Ammon's horn (tissue), 1 donor: ENCODE results near the gene PGLYRP2.

Source experiments
- DNase-seq: peaks from one replicate; pipeline ENCODE4 v3.0.0-alpha.2; 2016; ENCODE audit warnings: low spot score

PGLYRP2 gene

DNA sequence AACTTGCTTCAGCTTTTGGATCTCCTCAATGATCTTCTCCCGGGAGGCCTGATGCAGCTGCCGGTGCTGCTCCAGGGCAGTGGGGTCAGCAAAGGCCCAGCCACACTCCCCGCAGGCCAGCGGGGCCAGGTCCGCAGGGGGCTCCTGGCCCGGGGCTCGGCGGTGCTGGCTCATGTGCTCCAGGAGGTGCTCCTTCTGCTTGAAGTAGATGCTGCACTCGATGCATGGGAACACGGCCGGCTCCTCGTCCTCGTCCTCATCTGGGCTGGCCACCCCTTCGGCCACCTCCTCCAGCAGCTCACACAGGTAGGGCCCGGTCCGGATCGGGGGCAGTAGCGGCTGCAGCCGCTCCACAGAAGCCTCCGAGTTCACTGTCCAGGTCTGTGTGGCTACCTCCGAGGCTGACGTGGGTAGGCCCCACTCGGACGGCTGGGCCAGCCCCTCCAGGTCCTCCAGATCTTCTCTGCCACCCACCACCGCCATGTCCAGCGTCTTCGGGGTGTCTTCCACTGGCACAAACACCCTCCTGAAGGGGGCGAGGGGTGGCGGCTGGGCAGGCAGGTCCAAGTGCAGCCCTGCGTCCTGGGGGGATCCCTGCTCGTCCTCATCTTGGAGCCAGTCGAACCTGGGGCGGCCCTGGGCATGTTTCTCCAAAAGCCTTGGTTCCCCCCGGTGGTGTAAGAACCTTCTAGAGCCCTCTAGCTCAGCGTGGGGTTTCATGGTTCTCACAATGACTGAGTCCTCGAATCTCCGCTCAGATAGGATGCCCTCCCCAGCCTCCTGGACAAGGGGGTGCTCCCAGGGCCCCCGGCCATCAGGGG is 39.3 kb downstream of the PGLYRP2 start:
- DNase-seq, result no peak

DNA sequence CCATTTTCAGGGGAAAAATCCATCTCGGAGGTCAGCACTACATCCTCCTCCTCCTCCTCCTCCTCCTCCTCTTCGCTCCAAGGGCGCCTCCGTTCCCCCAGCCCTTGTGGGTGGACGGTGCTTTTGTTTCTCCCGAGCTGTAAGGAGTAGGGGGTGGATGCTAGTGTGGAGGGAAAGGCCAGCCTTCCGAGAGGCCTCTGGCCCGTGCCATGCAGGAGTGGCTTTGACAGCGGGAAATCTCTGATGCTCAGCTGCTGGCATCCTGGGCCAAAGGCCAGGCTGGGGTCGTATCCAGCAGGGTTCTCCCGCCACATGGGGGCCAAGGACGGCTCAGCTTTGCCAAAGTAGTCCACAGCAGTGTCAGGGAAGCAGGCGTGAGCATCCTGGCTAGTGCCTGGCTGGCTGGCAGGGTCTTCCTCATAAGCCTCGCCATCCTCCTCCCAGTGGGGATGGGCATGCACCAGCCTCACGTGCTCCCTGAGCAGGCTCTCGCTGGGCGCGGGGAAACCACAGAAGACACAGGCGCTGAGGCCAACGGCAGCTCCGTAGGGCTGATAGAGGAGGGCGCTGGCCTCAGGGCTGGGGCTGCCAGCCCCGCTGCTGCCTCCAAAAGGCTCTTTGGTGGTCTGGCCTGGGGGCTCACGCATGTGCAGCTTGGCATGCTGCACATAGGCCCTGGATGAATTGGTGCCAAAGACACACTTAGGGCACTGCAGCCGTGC is 40.1 kb downstream of the PGLYRP2 start:
- DNase-seq, result no peak

DNA sequence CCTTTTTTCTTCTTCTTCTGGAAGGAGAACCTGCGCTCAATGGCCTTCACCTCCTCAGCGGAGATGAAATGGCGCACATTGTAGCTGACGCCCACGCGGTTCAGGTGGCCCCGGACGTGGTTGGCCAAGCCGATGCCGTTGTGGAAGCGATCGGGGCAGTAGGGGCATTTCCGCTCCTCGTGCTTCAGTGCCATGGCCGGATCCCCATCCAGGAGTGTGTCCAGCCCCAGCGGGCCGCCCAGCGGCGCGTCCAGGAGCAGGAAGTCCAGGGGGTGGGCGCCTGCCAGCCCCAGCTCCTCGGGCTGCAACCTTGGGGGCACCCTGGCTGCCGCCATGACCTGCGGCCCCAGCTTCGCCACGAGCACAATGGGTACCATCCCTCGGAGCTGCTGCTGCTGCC is 40.7 kb downstream of the PGLYRP2 start:
- no peak for DNase-seq

DNA sequence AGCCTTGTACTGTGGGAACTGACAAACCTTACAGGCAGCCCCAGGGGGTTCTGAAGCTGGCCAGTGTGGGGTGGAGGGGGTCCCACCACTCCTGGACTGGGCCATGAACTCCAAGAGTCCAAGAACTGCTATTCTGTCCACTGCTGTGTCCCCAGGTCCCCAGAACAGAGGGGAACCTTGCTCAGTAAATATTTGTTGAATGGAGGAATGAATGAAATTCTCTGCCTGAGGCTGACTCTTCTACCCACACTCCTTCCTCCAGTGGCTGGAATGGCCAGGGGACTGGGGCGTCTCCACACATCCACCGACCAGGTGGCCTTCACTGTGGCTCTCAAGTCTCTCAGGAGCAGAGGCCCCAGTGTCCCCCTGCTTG is 41.2 kb downstream of the PGLYRP2 start:
- DNase-seq, result no peak

DNA sequence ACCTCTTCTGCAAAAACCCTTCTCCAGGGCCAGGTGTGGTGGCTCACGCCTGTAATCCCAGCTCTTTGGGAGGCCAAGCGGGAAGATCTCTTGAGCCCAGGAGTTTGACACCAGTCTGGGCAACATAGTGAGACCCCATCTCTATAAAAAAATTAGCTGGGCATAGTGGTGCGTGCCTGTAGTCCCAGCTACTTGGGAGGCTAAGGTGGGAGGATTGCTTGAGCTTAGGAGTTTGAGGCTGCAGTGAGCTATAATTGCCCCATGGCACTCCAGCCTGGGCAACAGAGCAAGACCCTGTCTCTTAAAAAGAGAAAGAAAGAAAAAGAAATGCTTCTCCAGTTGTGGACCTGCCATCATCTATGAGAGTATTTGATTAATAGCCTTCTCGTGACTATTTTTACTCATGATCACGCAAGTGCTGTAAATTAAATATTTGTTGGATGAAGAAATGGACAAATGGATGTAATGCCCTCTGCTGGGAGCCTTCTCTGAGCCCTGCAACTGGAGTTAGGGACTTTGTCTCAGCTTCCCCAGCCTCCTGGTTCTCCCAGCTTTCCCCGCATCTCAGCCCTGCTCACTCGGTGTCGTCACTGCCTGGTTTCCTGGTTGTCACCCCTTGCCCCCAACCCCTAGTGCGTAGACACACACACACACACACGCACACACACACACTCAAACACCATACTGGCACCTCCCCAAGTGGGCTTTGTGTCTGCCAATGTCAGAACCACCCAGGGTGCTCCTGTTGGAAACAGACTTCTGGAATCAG is 41.8 kb downstream of the PGLYRP2 start:
- no peak for DNase-seq

DNA sequence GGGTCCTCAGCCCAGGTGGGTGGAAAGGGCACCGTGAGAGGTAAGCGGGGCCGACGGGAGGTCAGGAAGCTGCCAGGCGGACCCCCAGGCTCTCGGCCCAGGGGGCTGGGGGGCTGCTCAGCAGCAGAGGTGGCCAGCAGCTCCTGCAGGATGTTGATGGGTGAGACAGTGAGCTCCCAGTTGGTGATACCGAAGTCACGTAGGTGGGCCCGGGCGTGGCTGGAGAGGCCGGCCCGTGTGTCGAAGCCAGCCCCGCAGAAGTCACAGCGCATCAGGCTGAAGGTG is 42.5 kb downstream of the PGLYRP2 start:
- no peak for DNase-seq

DNA sequence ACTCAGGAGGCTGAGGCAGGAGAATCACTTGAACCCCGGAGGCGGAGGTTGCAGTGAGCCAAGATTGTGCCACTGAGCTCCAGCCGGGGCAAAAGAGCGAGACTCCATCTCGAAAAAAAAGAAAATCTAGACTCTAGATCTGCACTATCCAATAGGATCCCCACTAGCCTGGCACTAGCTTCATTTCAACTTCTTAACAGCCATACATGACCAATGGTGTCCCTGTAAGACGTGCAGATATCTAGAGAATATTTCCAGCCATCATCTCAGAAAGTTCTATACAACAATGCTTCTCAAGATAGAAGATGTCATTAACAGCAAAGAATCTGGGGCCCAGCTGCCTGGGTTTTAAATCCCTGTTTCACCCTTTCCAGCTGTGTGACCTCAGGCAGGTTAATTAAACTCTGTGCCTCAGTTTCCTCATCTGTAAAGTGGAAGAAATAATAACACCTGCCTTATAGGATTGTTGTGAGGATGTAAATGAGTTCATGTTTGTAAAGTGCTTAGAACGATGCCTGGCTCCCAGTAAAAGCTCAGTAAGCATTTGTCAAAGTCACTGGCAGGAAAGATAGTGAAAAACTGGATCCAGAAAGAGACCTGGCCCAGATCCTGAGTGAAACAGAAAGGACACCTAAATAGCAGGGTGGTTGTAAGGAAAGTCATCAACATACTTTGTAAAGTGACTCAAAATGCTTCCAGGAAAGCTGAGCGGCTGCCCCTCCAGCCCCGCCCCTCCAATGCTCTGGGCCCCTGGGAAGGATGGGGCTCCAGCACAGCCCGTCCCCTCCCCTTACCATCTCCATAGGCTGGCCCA is 43.1 kb downstream of the PGLYRP2 start:
- no peak for DNase-seq

DNA sequence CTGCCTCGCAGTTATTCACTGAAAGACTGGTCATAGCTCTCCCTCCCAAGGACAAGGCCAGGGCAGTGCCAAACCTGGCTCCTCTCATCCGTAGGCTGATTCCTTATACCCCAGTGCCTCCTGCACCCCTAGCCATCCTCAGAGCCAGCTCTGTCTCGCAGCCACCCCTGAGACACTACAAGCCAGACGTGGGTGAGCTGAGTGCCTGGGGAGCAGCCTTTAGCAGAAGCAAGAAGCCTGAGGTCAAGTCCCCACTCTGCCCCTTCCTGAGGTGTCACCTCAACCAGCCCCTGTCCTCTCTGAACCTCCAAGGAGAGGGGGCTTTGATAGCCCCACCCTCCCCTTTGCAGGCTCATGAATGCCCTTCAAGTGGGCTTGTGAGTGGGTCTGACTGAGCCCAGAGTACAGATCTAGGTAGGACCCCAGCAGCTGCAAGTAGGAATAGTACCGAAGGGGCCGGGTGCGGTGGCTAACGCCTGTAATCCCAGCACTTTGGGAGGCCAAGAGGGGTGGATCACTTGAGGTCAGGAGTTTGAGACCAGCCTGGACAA is 45.7 kb downstream of the PGLYRP2 start:
- no peak for DNase-seq

DNA sequence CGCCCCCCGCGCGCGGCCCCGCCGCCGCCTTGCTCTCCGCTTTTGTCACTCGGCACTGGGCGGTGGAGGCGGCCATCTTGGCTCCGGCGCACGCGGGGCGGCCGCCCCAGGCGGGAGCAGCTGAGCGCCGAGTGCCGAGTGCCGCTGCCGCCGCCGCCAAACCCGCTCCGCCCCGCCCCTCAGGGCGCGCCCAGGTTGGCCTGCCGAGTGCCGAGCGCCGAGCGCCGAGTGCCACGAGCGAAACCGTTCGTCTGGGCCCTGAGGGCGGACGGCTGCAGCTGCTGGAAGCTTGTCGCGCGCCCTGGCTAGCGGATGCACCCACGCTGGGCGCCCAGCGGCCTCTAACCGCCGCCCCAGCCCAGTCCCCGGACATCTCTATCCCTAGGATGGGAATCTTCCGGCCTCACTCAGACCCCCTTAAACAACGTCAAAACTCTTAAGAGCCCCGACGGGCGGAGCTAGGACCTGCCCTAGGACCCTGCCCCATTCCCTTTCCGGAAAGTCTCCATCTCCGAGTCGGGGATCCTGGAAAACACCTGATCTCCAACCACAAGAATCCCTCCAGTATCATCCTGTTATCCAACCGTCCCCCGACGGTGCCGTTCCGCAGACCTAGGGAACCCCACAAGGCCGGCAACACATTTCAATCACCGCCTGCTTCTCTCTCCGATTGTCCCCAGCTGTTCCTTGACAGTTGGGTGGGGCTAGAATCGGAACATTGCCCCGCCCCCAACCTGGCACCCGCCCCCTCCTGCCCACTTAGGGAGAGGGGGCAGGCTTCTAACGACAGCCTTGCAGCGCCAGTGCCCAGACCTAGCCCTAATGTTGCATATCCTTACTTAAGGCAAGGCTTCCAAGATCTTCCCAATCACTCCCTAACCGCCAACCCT is 46.4 kb downstream of the PGLYRP2 start:
- peak; percentile 93 for DNase-seq

DNA sequence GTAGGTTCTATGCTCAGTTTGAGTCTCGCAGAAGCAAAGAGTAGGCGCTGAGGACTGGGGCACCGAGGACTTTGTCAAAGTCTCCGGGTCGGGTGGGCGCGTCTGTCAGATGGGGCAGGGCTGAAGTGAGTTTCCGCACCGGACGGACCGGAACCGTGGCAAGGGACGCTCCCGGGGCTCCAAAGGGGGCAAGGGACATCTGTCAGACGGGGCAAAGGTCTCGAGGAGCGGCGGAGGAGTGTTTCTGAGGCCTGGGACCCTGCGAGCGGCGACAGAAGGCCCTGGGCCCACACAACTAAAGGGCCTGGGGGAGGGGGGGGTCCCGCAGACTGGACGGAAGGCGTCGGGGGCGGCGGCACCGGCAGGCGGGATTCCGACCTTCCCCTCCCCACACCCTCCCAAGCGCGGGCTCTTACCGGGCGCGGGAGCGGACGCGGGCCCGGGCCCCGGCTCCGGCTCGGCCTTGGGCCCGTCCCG is 47.2 kb downstream of the PGLYRP2 start:
- no peak for DNase-seq

DNA sequence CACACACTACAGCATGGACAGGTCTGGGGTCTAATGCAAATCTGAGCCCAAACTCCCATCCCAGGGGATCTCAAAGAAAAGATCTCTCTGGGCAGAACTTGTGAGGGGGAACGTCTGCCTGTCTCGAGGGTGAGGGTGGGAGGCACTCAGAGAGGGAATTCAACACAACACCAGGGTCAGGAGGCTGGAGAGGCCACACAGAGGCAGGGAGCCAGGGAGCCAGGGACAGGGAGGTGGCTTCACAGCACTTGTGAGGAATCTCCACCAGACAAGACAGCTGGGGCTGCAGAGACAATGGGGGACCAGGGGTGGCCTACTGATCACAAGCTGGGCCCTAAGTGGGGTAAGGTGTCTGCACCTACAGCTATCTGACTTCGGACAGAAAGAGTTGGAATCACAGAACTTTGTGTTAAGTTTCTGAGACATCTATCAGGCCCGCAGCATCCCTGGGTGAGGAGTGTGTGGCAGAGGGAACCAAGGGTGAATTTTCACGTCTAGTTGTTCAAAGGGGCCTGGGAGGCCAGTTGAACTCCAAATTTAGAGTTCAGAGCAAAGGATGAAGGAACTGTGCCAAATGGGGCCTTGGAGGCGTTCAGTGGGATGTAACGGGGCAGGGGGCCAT is 47.8 kb downstream of the PGLYRP2 start:
- no peak for DNase-seq

DNA sequence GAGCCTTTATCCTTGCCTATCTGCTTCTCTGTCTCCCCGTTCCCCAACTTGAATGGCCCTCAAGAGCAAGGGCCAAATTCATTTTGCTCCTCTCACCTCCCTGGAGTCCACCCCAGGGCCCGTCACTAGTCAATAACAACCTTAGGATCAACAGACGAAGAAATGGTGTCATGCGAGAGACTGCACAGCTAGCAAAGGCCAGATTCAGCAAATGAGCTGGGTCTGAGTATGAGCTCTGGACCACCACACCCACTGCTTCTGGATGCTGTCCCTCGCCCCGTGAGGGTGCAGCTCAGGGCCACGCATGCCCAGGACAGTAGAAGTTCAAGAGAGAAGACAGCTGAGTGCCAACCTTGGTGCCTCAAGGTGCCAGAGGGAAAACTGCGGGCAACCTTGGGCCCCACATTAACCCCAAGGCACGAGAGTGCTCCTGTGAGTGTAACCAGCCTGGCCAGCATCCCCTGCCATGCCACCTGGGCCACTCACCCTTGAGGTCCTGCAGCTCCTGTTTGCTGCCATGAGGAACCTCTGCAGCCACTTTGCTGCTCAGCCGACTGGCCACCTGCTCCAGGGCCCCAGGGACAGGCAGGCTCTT is 48.7 kb downstream of the PGLYRP2 start:
- DNase-seq, result no peak

DNA sequence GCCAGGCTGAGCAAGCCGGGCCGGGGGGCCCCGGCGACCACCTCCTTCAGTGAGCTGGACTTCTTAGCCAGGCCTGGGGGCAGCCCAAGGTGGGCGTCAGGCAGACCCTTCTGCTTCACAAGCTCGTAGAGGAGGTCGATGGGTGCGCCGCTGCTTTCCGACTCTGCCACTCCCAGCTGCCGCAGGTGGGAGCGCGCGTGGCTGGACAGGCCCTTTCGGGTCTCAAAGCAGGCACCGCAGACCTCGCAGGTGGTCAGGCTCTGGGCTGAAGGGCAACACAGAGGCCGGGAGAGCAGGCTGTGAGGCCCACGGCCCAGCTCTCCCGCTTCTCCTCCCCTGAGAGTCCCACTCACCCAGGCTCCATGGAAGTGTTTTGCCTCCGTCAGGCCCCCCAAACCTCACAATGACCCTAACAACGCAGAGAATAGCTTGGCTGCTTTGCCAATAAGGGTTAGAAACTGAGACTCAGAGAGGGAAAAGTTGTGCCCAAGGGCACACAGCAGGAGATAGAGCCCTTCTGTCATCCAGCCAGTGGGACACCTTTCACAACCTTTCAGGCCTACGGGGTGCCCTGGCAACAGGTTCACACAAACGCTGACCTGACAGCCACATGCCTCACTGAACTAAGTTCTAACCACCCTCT is 49.4 kb downstream of the PGLYRP2 start:
- DNase-seq, result no peak

DNA sequence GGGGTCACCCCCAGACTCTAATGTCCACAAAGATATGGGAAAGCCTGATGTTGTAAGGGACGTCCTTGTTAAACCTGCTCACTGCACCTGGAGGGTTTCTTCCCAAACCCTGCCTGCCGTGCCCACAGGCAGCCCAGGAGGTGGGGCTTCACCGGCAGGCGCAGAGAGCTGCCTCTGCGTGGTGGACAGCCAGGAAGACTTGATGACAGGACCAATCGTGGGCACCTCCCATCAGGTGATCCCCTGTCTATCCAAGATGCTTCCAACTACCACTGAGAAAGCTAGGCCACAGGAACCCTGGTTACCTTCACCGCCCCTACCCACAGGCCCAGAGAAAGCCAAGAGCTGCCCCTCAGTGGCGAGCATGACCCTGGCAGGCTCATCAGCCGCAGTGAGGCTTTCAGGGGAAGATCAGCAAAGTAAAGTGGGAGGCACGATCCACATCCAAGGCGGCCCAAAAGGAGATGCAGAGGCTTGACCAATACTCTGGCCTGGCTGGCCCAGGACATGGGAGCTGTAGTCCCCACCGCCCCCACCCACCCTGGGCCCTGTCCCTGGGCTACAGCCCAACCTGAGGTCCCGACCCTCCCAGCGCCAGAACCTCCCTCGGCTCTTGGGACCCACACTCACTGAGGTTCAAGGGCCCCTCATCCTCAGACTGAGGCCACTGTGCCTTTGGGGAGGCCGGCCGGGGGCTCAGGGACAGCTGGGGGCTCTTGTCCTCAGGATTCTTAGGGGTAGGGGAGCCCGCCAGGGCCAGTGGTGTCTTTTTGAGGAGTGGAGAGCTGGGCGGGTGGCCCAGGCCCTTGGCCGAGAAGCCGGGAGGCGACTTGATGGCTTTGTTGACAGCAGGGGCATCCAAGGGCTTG is 50.1 kb downstream of the PGLYRP2 start:
- no peak for DNase-seq

DNA sequence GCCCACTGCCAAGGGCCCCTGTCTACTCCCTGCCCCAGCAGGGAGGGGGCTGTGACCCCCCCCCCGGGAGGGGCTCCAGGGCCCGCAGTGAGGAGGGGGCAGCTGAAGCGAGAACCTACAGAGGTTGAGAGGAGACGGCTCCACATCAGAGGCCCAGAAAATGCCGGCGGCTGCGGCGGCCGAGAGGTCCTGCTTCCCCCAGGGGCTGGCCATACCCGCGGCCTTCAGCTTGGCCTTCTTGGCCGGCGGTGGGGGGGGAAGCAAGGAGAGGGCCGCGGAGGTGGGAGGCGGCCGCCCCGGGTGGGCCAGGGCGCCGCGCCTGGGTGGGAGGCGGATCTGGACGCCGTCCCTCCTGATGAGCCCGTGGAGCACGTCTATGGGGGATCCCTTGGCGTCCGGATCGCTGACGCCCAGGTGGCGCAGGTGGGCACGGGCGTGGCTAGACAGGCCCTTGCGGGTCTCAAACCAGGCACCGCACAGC is 51.3 kb downstream of the PGLYRP2 start:
- no peak for DNase-seq

DNA sequence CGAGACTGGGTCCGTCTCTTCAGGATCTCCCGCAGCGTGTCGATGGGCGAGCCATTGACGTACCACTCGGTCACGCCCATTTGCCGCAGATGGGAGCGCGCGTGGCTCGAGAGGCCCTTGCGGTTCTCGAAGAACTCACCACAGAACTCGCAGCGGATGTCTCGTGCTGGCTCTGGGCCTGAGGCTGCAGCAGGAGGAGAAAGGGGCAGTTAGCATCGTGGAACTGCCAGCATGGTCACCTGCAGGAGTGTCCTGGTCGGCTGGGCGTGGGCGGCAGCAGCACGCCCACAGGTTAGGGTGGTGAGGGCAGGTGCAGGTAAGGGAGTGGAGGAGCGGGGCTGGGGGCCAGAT is 52.0 kb downstream of the PGLYRP2 start:
- DNase-seq, result no peak

DNA sequence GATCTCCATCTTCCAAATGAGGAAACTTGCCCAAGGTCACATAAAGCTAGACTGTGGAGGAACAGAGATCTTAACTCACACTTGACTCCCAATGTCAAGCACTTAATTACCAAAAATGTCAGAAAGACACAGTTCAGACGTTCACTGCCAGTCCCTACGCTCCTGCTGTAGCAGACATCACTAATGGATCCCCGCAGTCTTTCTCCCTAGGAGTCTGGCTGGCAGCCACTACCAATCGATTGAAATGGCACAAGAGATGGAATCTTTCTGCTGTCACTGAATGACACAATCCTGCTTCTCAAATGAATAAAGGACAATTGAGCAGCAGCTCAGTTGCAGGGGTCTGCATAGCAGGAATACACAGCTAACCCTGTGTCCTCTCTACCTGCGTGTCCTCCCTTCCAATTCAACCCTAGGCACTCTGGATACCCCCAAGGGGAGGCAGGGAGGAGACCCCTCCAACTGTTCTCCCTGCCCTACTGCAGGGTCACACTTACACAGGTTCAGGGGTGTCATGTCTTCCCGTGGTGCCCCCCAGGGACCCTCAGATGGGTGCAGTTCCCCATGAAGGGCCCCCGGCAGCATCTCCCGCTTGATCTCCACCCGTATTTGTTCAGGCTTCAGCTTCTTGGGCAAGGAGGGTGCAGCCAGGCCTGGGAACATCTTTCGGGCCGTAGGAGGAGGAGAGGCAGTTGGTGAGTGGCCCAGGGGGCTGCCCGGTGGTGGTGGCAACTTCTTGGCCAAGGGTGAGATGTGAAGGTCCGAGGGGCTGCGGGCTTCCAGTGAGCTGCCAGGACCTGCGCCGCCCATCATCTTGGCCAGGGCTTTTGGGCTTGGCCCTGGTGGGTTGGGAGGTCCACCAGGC is 52.6 kb downstream of the PGLYRP2 start:
- DNase-seq, result no peak
